K562 (cell line): ENCODE data around the gene RNF115. TPM values are rescaled to one million over a fixed set of nuclear protein-coding genes. Genes with fewer than 3 reads are reported as not detected.

Source experiments
- CREB1 ChIP-seq, 2 experiments: sonication (generic) in 1 of 2; formaldehyde crosslinking in 1 of 2; IDR thresholded peaks; 2 replicates each; pipeline versions ENCODE4 v1.6.1 to v1.8.0; 2012 to 2022; ENCODE audit warnings: inconsistent platforms in 1 of 2, mild to moderate bottlenecking in 1 of 2, missing genetic modification reagents in 1 of 2, moderate library complexity in 1 of 2
- HDAC3 ChIP-seq: fragments of 450-650 bp; IDR thresholded peaks from 2 replicates; pipeline ENCODE4 v1.6.1; 2018; ENCODE audit warnings: borderline replicate concordance, mild to moderate bottlenecking, moderate library complexity; ENCODE audit not compliant: partially characterized antibody
- polyA plus RNA-seq, 8 experiments: library from polyadenylated mRNA; depleted of rRNA in 4 of 8; stranded (reverse) in 5 of 8; unstranded in 3 of 8; fragments of >200 nt; fragmentation: Nextera tagmentation in 2 of 8; fragmentation: Illumina TruSeq in 1 of 8; extraction: Ambion mirVana in 2 of 8; extraction: Trizol in 1 of 8; gene quantifications; 2 replicates each; pipeline versions ENCODE4 v1.2.1 to v1.2.3, GENCODE V29; 2011 to 2014; ENCODE audit warnings: inconsistent platforms in 1 of 8, missing spikeins in 1 of 8
- total RNA-seq, 7 experiments: library from RNA; depleted of rRNA in 6 of 7; stranded (reverse); fragments of >200 nt in 6 of 7; fragmentation: Illumina TruSeq in 2 of 7; extraction: Trizol in 2 of 7; gene quantifications; 2 replicates each; pipeline versions ENCODE4 v1.2.1 to v1.2.3, GENCODE V29; 2011 to 2021; ENCODE audit warnings: low replicate concordance in 1 of 7
- TF ChIP-seq, protein P1 (sequence below): fragments of 200-600 bp; sonication (generic); IDR thresholded peaks from one replicate; pipeline ENCODE4 v1.6.1; 2012; ENCODE audit warnings: mild to moderate bottlenecking, low read depth, low read length, inconsistent platforms
- TF ChIP-seq, protein P2 (sequence below): sonication (generic); formaldehyde crosslinking; IDR thresholded peaks from 2 replicates; pipeline ENCODE4 v1.4.0; 2020; ENCODE audit warnings: mild to moderate bottlenecking, missing genetic modification reagents
- TF ChIP-seq, protein P3 (sequence below): sonication (generic); formaldehyde crosslinking; IDR thresholded peaks from 2 replicates; pipeline ENCODE4 v1.8.0; 2022; ENCODE audit warnings: missing genetic modification reagents, mild to moderate bottlenecking, borderline replicate concordance
- TF ChIP-seq, protein P4 (sequence below): fragments of 250-450 bp; sonication (Bioruptor Pico); IDR thresholded peaks from 2 replicates; pipeline ENCODE4 v1.8.0; 2021; ENCODE audit warnings: moderate library complexity, mild to moderate bottlenecking, inconsistent platforms
- TF ChIP-seq, protein P5 (sequence below), 2 experiments: IDR thresholded peaks in 1 of 2; conservative IDR thresholded peaks in 1 of 2; 2 replicates each; pipeline ENCODE4 v1.6.1; 2016; ENCODE audit warnings: low read depth in 2 of 2, mild to moderate bottlenecking in 1 of 2, missing compliant biosample characterization in 1 of 2, missing genetic modification characterization in 1 of 2, moderate library complexity in 1 of 2

Gene RNF115
- total and polyA plus RNA-seq, 9 of the 15 experiments (the other 6 are each of a cell fraction or from before 2014, with no cell fraction given), result 1.9 to 14.3 (median 9.5) TPM

DNA sequence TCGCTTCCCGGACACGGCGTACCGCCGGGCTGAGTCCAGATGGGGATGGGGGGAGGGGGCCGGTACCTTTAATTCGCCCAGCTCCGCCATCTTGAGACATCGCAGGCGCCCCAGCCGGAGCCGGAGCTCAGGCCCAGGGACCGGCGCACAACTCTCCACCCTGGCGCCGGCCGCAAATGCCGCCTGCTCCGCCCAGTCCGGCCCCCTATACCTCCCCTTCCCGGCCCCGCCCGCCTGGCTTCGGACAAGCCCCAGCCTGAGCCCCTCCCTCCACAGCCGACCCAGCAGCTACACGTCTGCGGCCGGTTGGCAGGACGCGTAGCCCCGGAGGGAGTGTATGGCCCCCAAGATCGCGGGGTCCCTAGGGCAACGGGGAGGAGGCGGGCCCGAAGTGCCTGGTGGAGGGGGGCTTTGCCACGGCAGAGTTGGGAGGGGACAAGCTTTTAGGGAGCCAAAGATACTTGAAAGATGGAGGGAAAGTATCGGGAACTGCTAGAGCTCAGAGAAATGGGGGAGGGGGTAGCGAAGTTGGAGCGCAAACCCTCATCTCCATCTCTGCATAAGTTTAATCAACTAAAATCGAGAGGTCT lies 35.1 kb upstream of the RNF115 start, which contains the start of gene PIAS3 (continued):
- TF ChIP-seq, protein P1, sequence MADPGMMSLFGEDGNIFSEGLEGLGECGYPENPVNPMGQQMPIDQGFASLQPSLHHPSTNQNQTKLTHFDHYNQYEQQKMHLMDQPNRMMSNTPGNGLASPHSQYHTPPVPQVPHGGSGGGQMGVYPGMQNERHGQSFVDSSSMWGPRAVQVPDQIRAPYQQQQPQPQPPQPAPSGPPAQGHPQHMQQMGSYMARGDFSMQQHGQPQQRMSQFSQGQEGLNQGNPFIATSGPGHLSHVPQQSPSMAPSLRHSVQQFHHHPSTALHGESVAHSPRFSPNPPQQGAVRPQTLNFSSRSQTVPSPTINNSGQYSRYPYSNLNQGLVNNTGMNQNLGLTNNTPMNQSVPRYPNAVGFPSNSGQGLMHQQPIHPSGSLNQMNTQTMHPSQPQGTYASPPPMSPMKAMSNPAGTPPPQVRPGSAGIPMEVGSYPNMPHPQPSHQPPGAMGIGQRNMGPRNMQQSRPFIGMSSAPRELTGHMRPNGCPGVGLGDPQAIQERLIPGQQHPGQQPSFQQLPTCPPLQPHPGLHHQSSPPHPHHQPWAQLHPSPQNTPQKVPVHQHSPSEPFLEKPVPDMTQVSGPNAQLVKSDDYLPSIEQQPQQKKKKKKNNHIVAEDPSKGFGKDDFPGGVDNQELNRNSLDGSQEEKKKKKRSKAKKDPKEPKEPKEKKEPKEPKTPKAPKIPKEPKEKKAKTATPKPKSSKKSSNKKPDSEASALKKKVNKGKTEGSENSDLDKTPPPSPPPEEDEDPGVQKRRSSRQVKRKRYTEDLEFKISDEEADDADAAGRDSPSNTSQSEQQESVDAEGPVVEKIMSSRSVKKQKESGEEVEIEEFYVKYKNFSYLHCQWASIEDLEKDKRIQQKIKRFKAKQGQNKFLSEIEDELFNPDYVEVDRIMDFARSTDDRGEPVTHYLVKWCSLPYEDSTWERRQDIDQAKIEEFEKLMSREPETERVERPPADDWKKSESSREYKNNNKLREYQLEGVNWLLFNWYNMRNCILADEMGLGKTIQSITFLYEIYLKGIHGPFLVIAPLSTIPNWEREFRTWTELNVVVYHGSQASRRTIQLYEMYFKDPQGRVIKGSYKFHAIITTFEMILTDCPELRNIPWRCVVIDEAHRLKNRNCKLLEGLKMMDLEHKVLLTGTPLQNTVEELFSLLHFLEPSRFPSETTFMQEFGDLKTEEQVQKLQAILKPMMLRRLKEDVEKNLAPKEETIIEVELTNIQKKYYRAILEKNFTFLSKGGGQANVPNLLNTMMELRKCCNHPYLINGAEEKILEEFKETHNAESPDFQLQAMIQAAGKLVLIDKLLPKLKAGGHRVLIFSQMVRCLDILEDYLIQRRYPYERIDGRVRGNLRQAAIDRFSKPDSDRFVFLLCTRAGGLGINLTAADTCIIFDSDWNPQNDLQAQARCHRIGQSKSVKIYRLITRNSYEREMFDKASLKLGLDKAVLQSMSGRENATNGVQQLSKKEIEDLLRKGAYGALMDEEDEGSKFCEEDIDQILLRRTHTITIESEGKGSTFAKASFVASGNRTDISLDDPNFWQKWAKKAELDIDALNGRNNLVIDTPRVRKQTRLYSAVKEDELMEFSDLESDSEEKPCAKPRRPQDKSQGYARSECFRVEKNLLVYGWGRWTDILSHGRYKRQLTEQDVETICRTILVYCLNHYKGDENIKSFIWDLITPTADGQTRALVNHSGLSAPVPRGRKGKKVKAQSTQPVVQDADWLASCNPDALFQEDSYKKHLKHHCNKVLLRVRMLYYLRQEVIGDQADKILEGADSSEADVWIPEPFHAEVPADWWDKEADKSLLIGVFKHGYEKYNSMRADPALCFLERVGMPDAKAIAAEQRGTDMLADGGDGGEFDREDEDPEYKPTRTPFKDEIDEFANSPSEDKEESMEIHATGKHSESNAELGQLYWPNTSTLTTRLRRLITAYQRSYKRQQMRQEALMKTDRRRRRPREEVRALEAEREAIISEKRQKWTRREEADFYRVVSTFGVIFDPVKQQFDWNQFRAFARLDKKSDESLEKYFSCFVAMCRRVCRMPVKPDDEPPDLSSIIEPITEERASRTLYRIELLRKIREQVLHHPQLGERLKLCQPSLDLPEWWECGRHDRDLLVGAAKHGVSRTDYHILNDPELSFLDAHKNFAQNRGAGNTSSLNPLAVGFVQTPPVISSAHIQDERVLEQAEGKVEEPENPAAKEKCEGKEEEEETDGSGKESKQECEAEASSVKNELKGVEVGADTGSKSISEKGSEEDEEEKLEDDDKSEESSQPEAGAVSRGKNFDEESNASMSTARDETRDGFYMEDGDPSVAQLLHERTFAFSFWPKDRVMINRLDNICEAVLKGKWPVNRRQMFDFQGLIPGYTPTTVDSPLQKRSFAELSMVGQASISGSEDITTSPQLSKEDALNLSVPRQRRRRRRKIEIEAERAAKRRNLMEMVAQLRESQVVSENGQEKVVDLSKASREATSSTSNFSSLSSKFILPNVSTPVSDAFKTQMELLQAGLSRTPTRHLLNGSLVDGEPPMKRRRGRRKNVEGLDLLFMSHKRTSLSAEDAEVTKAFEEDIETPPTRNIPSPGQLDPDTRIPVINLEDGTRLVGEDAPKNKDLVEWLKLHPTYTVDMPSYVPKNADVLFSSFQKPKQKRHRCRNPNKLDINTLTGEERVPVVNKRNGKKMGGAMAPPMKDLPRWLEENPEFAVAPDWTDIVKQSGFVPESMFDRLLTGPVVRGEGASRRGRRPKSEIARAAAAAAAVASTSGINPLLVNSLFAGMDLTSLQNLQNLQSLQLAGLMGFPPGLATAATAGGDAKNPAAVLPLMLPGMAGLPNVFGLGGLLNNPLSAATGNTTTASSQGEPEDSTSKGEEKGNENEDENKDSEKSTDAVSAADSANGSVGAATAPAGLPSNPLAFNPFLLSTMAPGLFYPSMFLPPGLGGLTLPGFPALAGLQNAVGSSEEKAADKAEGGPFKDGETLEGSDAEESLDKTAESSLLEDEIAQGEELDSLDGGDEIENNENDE, result no peak
- TF ChIP-seq, protein P2, sequence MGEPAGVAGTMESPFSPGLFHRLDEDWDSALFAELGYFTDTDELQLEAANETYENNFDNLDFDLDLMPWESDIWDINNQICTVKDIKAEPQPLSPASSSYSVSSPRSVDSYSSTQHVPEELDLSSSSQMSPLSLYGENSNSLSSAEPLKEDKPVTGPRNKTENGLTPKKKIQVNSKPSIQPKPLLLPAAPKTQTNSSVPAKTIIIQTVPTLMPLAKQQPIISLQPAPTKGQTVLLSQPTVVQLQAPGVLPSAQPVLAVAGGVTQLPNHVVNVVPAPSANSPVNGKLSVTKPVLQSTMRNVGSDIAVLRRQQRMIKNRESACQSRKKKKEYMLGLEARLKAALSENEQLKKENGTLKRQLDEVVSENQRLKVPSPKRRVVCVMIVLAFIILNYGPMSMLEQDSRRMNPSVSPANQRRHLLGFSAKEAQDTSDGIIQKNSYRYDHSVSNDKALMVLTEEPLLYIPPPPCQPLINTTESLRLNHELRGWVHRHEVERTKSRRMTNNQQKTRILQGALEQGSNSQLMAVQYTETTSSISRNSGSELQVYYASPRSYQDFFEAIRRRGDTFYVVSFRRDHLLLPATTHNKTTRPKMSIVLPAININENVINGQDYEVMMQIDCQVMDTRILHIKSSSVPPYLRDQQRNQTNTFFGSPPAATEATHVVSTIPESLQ (CRISPR knock-in tag), result no peak
- TF ChIP-seq CREB1 (IDR thresholded peaks at IDR 0.05), result no peak
- TF ChIP-seq CREB1 (CRISPR knock-in tag; IDR thresholded peaks at IDR 0.05), result no peak; the same call in 1 of the 2 replicates
- TF ChIP-seq, protein P3, sequence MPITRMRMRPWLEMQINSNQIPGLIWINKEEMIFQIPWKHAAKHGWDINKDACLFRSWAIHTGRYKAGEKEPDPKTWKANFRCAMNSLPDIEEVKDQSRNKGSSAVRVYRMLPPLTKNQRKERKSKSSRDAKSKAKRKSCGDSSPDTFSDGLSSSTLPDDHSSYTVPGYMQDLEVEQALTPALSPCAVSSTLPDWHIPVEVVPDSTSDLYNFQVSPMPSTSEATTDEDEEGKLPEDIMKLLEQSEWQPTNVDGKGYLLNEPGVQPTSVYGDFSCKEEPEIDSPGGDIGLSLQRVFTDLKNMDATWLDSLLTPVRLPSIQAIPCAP (CRISPR knock-in tag), result no peak
- no peak for TF ChIP-seq HDAC3
- TF ChIP-seq, protein P4, sequence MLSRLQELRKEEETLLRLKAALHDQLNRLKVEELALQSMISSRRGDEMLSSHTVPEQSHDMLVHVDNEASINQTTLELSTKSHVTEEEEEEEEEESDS (CRISPR knock-in tag), result no peak
- TF ChIP-seq, protein P5, sequence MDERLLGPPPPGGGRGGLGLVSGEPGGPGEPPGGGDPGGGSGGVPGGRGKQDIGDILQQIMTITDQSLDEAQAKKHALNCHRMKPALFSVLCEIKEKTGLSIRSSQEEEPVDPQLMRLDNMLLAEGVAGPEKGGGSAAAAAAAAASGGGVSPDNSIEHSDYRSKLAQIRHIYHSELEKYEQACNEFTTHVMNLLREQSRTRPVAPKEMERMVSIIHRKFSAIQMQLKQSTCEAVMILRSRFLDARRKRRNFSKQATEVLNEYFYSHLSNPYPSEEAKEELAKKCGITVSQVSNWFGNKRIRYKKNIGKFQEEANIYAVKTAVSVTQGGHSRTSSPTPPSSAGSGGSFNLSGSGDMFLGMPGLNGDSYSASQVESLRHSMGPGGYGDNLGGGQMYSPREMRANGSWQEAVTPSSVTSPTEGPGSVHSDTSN (CRISPR knock-in tag; IDR thresholded peaks at IDR 0.05; ENCODE audit: low read depth), result no peak
- TF ChIP-seq, protein P5 (tag; conservative IDR thresholded peaks at IDR 0.05; ENCODE audit: low read depth), result no peak
